OCI-LY3 (cell line): ENCODE results near the gene ZNF385C.

Source experiments
- H2AFZ ChIP-seq: fragments of 200-600, 300-600 bp; shearing (Covaris generic); 2 replicates; pipeline ENCODE4 v1.6.0; 2014; ENCODE audit warnings: antibody characterized with exemption, low read depth, low read length
- H3K27ac ChIP-seq: fragments of 200-600, 300-600 bp; sonication (generic); 2 replicates; pipeline ENCODE4 v1.5.1; 2014; ENCODE audit warnings: mild to moderate bottlenecking, low read length, moderate library complexity, mixed read lengths
- H3K27me3 ChIP-seq: fragments of 200-600, 300-600 bp; sonication (generic); 2 replicates; pipeline ENCODE4 v1.6.1; 2014; ENCODE audit warnings: low read depth, low read length, mixed read lengths
- H3K36me3 ChIP-seq: fragments of 200-600, 300-600 bp; sonication (generic); replicated peaks from 2 replicates; pipeline ENCODE3; 2014; ENCODE audit warnings: low read depth, low read length, mixed read lengths
- H3K4me1 ChIP-seq: fragments of 300-600, 200-600 bp; sonication (generic); 2 replicates; pipeline ENCODE4 v1.6.1; 2014; ENCODE audit warnings: low read length, mixed read lengths
- H3K4me2 ChIP-seq: fragments of 200-600, 300-600 bp; sonication (generic); 2 replicates; pipeline ENCODE4 v1.6.1; 2014; ENCODE audit warnings: low read length, mixed read lengths
- H3K4me3 ChIP-seq: fragments of 300-600, 200-600 bp; sonication (generic); 2 replicates; pipeline ENCODE4 v1.5.1; 2014; ENCODE audit warnings: antibody characterized with exemption, mild to moderate bottlenecking, low read length, moderate library complexity
- H3K79me2 ChIP-seq: fragments of 300-600, 200-600 bp; shearing (Covaris generic); 2 replicates; pipeline ENCODE4 v1.6.1; 2014; ENCODE audit warnings: mild to moderate bottlenecking, low read length, mixed read lengths
- H3K9ac ChIP-seq: fragments of 300-600, 200-600 bp; shearing (Covaris generic); 2 replicates; pipeline ENCODE4 v1.6.0; 2014; ENCODE audit warnings: mild to moderate bottlenecking, low read length, moderate library complexity
- H3K9me3 ChIP-seq: fragments of 200-600, 300-600 bp; shearing (Covaris generic); 2 replicates; pipeline ENCODE4 v1.6.1; 2014; ENCODE audit warnings: low read length, mixed read lengths; ENCODE audit not compliant: insufficient read depth
- H4K20me1 ChIP-seq: fragments of 200-600, 300-600 bp; sonication (generic); 2 replicates; pipeline ENCODE4 v1.6.1; 2016; ENCODE audit warnings: low read length, mixed read lengths; ENCODE audit not compliant: insufficient read depth
- EZH2phosphoT487 ChIP-seq: fragments of 200-600 bp; shearing (Covaris generic); IDR thresholded peaks from 2 replicates; pipeline ENCODE4 v1.6.1; 2018; ENCODE audit warnings: antibody characterized with exemption, mixed run types, low read depth
- TF ChIP-seq, protein P1 (sequence below): fragments of 200-600, 300-600 bp; sonication (generic); IDR thresholded peaks from 2 replicates; pipeline ENCODE4 v1.5.1; 2014; ENCODE audit warnings: antibody characterized with exemption, low read length, low read depth

The ZNF385C gene

DNA sequence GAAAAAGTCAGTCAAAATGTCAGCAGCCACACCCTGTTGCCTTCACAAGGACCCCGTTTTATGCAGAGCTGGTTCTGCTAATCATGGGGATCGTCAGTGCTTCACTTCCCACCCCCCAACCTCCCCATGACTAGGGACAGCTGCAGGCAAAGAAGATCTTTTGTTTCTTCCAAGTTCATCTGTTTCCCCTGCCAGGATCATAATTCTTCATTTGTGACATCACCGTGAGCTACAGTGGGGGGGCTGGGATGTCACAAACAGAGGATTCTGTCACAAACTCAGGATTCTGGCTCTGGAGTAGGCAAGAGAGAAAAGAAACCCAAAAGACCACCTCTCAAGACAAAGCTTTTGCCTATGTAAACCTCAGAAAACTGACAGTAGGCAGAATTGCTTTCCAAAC is 105.7 kb downstream of the ZNF385C start:
- H3K4me2 ChIP-seq: no peak overlapping the region
- no peaks in the 10 kb centered on the region for H3K27me3 ChIP-seq
- no peak overlapping the region for H3K4me3 ChIP-seq
- H2AFZ ChIP-seq: no peak overlapping the region
- H3K79me2 ChIP-seq: peaks cover 10% of the 10 kb centered on the region
- peaks cover 70% of the 10 kb centered on the region for H3K36me3 ChIP-seq
- no peaks in the 10 kb centered on the region for H4K20me1 ChIP-seq
- TF ChIP-seq, protein P1, sequence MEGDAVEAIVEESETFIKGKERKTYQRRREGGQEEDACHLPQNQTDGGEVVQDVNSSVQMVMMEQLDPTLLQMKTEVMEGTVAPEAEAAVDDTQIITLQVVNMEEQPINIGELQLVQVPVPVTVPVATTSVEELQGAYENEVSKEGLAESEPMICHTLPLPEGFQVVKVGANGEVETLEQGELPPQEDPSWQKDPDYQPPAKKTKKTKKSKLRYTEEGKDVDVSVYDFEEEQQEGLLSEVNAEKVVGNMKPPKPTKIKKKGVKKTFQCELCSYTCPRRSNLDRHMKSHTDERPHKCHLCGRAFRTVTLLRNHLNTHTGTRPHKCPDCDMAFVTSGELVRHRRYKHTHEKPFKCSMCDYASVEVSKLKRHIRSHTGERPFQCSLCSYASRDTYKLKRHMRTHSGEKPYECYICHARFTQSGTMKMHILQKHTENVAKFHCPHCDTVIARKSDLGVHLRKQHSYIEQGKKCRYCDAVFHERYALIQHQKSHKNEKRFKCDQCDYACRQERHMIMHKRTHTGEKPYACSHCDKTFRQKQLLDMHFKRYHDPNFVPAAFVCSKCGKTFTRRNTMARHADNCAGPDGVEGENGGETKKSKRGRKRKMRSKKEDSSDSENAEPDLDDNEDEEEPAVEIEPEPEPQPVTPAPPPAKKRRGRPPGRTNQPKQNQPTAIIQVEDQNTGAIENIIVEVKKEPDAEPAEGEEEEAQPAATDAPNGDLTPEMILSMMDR: no peak
- no peak for TF ChIP-seq EZH2phosphoT487
- H3K4me1 ChIP-seq: peaks cover 42% of the 10 kb centered on the region
- no peak overlapping the region for H3K27ac ChIP-seq
- no peaks in the 10 kb centered on the region for H3K9me3 ChIP-seq
- H3K9ac ChIP-seq: no peak overlapping the region

DNA sequence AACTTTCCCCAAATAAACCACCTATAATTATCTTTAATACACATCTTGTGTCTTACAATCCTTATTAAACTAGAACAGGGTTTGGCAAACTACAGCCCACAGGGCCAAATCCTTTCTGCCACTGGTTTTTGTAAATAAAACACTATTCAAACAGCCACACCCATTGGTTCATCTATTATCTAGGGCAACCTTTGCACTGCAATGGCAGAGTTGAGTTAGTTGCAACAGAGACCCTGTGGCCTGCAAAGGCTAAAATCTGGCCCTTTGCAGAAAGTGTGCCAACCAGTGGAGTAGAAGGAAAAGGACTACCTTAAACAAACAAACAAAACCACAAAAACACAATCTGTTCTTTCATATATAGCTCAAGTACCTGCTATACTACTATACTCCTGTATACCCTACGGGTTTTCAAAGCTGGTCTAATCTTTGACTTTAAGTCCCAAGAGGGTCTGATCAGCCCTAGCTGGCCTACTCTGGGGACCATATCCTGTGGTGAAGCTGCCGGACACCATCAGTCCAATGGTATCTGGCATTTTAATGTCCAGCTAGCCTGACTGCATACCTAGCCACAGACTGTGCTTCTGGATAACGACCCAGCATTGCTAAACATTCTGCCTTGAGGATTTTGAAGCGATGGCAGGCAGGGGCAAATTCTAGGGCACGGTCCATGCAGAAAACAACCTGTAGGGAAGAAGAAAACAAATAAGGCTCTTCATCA is 108.4 kb downstream of the ZNF385C start:
- Histone ChIP-seq H3K4me3 (no peak overlapping the region), H3K36me3 (peaks cover 72% of the 10 kb centered on the region), H3K9ac (no peak overlapping the region)

DNA sequence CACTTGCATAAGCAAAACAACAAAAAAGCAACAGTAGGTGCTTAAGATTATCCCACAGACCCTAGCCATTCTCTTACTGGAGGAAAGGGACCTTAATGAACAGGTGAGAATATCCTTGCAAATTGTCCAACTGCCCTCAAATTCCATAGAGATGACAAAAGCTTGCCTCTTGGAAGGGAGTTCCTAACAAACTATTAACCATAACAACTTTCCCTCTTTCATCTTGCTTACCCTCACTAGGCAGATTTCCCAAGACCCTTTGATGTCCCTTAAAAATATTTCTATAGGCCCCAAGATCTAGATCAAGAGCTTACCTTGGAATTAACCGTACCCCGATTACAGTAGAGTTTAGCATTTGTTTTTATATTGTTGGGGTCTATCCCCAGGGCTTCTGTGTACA is 109.9 kb downstream of the ZNF385C start:
- Histone ChIP-seq H3K4me3 (no peak overlapping the region), H3K27me3 (no peaks in the 10 kb centered on the region), H3K79me2 (no peaks in the 10 kb centered on the region), H3K36me3 (peaks cover 71% of the 10 kb centered on the region), H3K27ac (peak overlapping the region; percentile 51), H2AFZ (no peak overlapping the region), H4K20me1 (no peaks in the 10 kb centered on the region), H3K9me3 (no peaks in the 10 kb centered on the region), H3K4me2 (no peak overlapping the region), H3K9ac (no peak overlapping the region), H3K4me1 (peaks cover 41% of the 10 kb centered on the region)
- TF ChIP-seq EZH2phosphoT487: no peak
- TF ChIP-seq, protein P1: no peak

More for the DNA sequence above, 108.4 kb downstream of the ZNF385C start:
- peaks cover 3% of the 10 kb centered on the region for H3K79me2 ChIP-seq
- TF ChIP-seq, protein P1: no peak
- TF ChIP-seq EZH2phosphoT487: no peak
- peaks cover 30% of the 10 kb centered on the region for H3K4me1 ChIP-seq
- H3K27ac ChIP-seq: no peak overlapping the region
- no peaks in the 10 kb centered on the region for H3K27me3 ChIP-seq
- no peak overlapping the region for H3K4me2 ChIP-seq
- H2AFZ ChIP-seq: no peak overlapping the region
- H3K9me3 ChIP-seq: no peaks in the 10 kb centered on the region
- no peaks in the 10 kb centered on the region for H4K20me1 ChIP-seq

DNA sequence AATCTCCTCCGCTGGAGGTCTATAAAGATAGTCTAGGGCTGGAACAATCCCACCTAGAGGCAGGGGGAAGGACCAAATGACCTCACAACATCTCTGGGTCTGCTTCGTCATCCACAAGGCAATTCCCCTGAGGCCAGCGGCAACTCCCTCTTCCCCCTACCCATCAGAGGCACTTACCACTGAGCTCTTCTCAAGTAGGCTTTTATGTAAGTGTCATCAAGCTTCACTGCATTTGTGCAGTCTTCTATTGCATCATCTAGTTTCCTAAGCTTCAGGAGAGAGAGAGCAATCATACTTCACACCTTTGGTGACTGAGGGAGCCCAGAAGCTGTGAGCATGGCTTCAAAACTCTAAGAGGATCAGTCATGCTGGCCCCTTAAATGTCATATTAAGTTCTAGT is 110.6 kb downstream of the ZNF385C start:
- H3K79me2 ChIP-seq: no peaks in the 10 kb centered on the region
- no peak overlapping the region for H2AFZ ChIP-seq
- no peaks in the 10 kb centered on the region for H4K20me1 ChIP-seq
- H3K4me1 ChIP-seq: peaks cover 49% of the 10 kb centered on the region
- H3K27ac ChIP-seq: peak overlapping the region; percentile 51
- H3K4me3 ChIP-seq: no peak overlapping the region
- H3K36me3 ChIP-seq: peaks cover 68% of the 10 kb centered on the region
- no peaks in the 10 kb centered on the region for H3K27me3 ChIP-seq
- no peaks in the 10 kb centered on the region for H3K9me3 ChIP-seq
- H3K9ac ChIP-seq: no peak overlapping the region
- H3K4me2 ChIP-seq: no peak overlapping the region
- TF ChIP-seq, protein P1: no peak
- no peak for TF ChIP-seq EZH2phosphoT487
